HepG2 (cell line): ENCODE measurements around the gene SH3PXD2A. TPM values are rescaled to one million over a fixed set of nuclear protein-coding genes. Genes with fewer than 3 reads are reported as not detected.

Source experiments
- ATAC-seq: fragments of 200-7000 bp; cut with Tn5 transposase; 3 replicates; pipeline ENCODE4 v1.9.1; 2020; ENCODE audit warnings: mild to moderate bottlenecking, moderate library complexity
- BruUV-seq: library from RNA; stranded (reverse); fragments of 400-500 nt; replicated peaks from 2 replicates; lab custom pipeline; 2021; lab: Mats Ljungman, UMichigan
- CTCF ChIA-PET: fragments of 300-600 bp; formaldehyde crosslinking; extraction: SDS; loops from one replicate; lab custom pipeline; 2021; ENCODE audit warnings: low total read pairs, inconsistent platforms, low intra/inter-chr PET ratio; lab: Yijun Ruan, JAX
- POLR2A ChIA-PET: fragments of 350-600 bp; sonication (Branson Sonifier 250); formaldehyde crosslinking; loops from one replicate; lab custom pipeline; 2020; ENCODE audit warnings: antibody characterized with exemption, inconsistent platforms; lab: Yijun Ruan, JAX
- DNase-seq: peaks from one replicate; pipeline ENCODE4 v3.0.0-alpha.2; 2015; ENCODE audit warnings: low spot score
- FAIRE-seq: peaks from 3 replicates; lab custom pipeline; 2011; peaks lifted over from hg19 to GRCh38; lab: Jason Lieb, UNC
- H2AFZ ChIP-seq: one replicate; pipeline ENCODE4 v1.6.1; 2011; ENCODE audit warnings: low read length, inconsistent platforms
- H3K27ac ChIP-seq: fragments of 300-600 bp; 3 replicates; pipeline ENCODE4 v1.8.0; 2011; ENCODE audit warnings: mixed run types, mild to moderate bottlenecking, mixed read lengths, low read length, inconsistent platforms; ENCODE audit not compliant: insufficient read depth; ENCODE audit errors: extremely low read length
- H3K27me3 ChIP-seq, 2 experiments: fragments of 200-600 bp in 1 of 2; 2 replicates in 1 of 2; 3 replicates in 1 of 2; pipeline versions ENCODE4 v1.6.0 to v1.8.0; 2011; ENCODE audit warnings: low read length in 2 of 2, mild to moderate bottlenecking in 2 of 2, moderate library complexity in 2 of 2, inconsistent platforms in 1 of 2; ENCODE audit not compliant: insufficient read depth in 2 of 2, control insufficient read depth in 1 of 2
- H3K36me3 ChIP-seq, 2 experiments: fragments of 200-600 bp in 1 of 2; replicated peaks in 1 of 2; 2 replicates in 1 of 2; 3 replicates in 1 of 2; pipeline versions ENCODE4 v1.5.1 to v1.8.0; 2011; ENCODE audit warnings: low read length in 2 of 2, inconsistent platforms in 1 of 2; ENCODE audit not compliant: insufficient read depth in 2 of 2, control insufficient read depth in 1 of 2
- H3K4me1 ChIP-seq: 2 replicates; pipeline ENCODE4 v1.5.1; 2012; ENCODE audit warnings: low read length, inconsistent platforms; ENCODE audit not compliant: insufficient read depth
- H3K4me2 ChIP-seq: 2 replicates; pipeline ENCODE4 v1.6.0; 2011; ENCODE audit warnings: low read depth, low read length, inconsistent platforms
- H3K4me3 ChIP-seq, 3 experiments: fragments of 200-600 bp in 1 of 3; sonication (generic), shearing (Covaris generic) in 1 of 3; replicated peaks in 1 of 3; 2 replicates each; pipeline ENCODE4 v1.5.1; 2011 to 2016; ENCODE audit warnings: low read length in 3 of 3, inconsistent platforms in 2 of 3, low read depth in 2 of 3, mild to moderate bottlenecking in 2 of 3, control low read depth in 1 of 3, mixed read lengths in 1 of 3; ENCODE audit not compliant: insufficient read depth in 1 of 3
- H3K79me2 ChIP-seq: one replicate; pipeline ENCODE4 v1.6.1; 2011; ENCODE audit warnings: low read length, inconsistent platforms; ENCODE audit not compliant: insufficient read depth
- H3K9ac ChIP-seq: 2 replicates; pipeline ENCODE4 v1.6.0; 2011; ENCODE audit warnings: mild to moderate bottlenecking, low read depth, low read length, inconsistent platforms; ENCODE audit not compliant: insufficient read depth
- H3K9me3 ChIP-seq: 2 replicates; pipeline ENCODE4 v1.5.1; 2012; ENCODE audit warnings: mild to moderate bottlenecking, low read length
- H4K20me1 ChIP-seq: 2 replicates; pipeline ENCODE4 v1.6.0; 2011; ENCODE audit warnings: inconsistent platforms, mild to moderate bottlenecking, low read length, moderate library complexity; ENCODE audit not compliant: insufficient read depth
- MAF1 ChIP-seq: sonication (generic); formaldehyde crosslinking; IDR thresholded peaks from 2 replicates; pipeline ENCODE4 v1.5.0; 2020; ENCODE audit warnings: missing genetic modification reagents, borderline replicate concordance
- MNT ChIP-seq: fragments of 450-650 bp; IDR thresholded peaks from 2 replicates; pipeline ENCODE4 v1.6.1; 2016
- PCBP2 ChIP-seq: fragments of 200-400 bp; formaldehyde crosslinking; optimal IDR thresholded peaks from 2 replicates; pipeline ENCODE3; 2018; ENCODE audit warnings: low read length, low read depth; ENCODE audit not compliant: poor library complexity, severe bottlenecking
- WGBS: methylation state at CpG from one replicate; pipeline ENCODE4 v1.1.6; 2017; ENCODE audit warnings: low lambda C conversion rate; 5-methylcytosine and 5-hydroxymethylcytosine counted together
- in situ Hi-C: cut with HindIII; loops from 2 replicates; pipeline ENCODE4 v1.10.0; 2017; ENCODE audit warnings: low pct_unique_long_range_greater_than_20kb; ENCODE audit not compliant: extremely low pct_ligation_motif_present
- intact Hi-C: fragments of 100-400 bp; cut with micrococcal nuclease; formaldehyde crosslinking; loops from one replicate; pipeline ENCODE4 v1.10.0; 2022; ENCODE audit not compliant: unreplicated experiment
- polyA plus RNA-seq, 8 experiments: library from polyadenylated mRNA; depleted of rRNA in 3 of 8; stranded (reverse) in 7 of 8; unstranded in 1 of 8; fragments of >200 nt; fragmentation: Illumina TruSeq in 4 of 8; extraction: Trizol in 4 of 8; gene quantifications; 2 replicates each; pipeline versions ENCODE4 v1.2.1 to v1.2.3, GENCODE V29; 2011 to 2016; ENCODE audit warnings: low read depth in 4 of 8, missing spikeins in 1 of 8, mixed read lengths in 1 of 8; ENCODE audit not compliant: insufficient read depth in 1 of 8
- total RNA-seq, 5 experiments: library from RNA; depleted of rRNA; stranded (reverse); fragments of >200 nt; fragmentation: Illumina TruSeq; extraction: Trizol; gene quantifications; 2 replicates each; pipeline ENCODE4 v1.2.3, GENCODE V29; 2016; ENCODE audit warnings: low read depth in 1 of 5
- TF ChIP-seq, protein P1 (sequence below): sonication (generic); formaldehyde crosslinking; IDR thresholded peaks from 2 replicates; pipeline ENCODE4 v1.9.0; 2021; ENCODE audit warnings: missing genetic modification reagents, mild to moderate bottlenecking, borderline replicate concordance

Gene SH3PXD2A
- total and polyA plus RNA-seq, 2 of the 13 experiments (the other 11 are each of a cell fraction or from before 2014, with no cell fraction given) = 11.1 to 11.3 TPM

DNA sequence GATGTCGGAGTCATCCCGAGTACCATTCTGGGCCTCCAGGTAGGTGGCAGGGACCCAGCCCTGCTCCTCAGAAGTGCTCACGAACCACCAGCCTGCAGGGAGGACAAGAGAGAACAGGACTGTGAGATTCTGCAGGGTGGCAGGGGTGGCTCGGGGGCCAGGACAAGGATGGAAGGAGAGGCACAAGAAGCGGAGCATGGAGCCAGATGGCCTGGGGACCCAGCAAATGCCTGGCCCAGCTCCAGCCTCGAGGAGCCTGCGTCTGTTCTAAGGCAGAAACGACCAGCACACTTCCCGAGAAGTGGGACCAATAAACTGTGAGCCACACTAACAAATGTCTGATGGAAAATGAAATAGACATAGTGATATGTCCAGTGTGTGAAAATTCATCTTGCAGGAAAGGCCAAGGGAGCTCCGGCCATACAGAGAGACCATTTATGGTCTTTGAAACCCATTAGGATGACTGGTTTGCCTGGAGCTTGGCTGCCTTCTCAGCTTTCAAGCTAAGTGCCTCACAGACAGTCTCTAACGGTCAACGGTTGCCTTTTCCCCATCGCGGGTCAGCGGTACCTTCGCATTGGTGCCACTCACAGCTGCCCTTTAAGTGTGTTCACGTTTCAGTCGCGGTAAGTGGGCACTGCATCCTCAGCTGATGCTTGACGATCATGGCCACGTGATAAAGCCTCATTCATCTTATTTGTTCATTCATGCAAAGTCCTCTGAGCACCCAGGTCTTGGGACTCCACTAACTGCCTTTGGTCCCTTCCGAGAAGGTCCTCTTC lies 228.1 kb downstream of the SH3PXD2A start:
- FAIRE-seq (no peak), DNase-seq (no peak), ATAC-seq (no peak)
- H3K79me2 ChIP-seq = no peaks in the 10 kb centered on the region
- no peak overlapping the region for H3K9ac ChIP-seq
- H3K36me3 ChIP-seq = peaks cover 49 to 85% of the 10 kb centered on the region in 2 experiments
- no peak overlapping the region for H3K27ac ChIP-seq
- WGBS = 97% methylated on average over 22 of the region's 22 CpGs
- H4K20me1 ChIP-seq = no peaks in the 10 kb centered on the region
- no peaks in the 10 kb centered on the region for H3K27me3 ChIP-seq
- H2AFZ ChIP-seq = no peak overlapping the region
- intact Hi-C loops (no loop called here), in situ Hi-C loops (no loop called here)
- no peaks in the 10 kb centered on the region for H3K4me1 ChIP-seq
- no peaks in the 10 kb centered on the region for H3K9me3 ChIP-seq
- TF ChIP-seq, protein P1, sequence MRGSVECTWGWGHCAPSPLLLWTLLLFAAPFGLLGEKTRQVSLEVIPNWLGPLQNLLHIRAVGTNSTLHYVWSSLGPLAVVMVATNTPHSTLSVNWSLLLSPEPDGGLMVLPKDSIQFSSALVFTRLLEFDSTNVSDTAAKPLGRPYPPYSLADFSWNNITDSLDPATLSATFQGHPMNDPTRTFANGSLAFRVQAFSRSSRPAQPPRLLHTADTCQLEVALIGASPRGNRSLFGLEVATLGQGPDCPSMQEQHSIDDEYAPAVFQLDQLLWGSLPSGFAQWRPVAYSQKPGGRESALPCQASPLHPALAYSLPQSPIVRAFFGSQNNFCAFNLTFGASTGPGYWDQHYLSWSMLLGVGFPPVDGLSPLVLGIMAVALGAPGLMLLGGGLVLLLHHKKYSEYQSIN (CRISPR knock-in tag) = no peak
- no peak for TF ChIP-seq MAF1
- no peak for TF ChIP-seq PCBP2
- no peak for TF ChIP-seq MNT
- CTCF ChIA-PET = no interaction called here
- H3K4me2 ChIP-seq = no peak overlapping the region
- no peak overlapping the region for H3K4me3 ChIP-seq
- no TSS peak for BruUV-seq
- POLR2A ChIA-PET = no interaction called here
